ENCODE results near the gene USP20. TPM values are rescaled to one million over a fixed set of nuclear protein-coding genes. Genes with fewer than 3 reads are reported as not detected.

Gene USP20
- total RNA-seq, 2 donors from 2014 or later, result 24.4 to 25.8 TPM

DNA sequence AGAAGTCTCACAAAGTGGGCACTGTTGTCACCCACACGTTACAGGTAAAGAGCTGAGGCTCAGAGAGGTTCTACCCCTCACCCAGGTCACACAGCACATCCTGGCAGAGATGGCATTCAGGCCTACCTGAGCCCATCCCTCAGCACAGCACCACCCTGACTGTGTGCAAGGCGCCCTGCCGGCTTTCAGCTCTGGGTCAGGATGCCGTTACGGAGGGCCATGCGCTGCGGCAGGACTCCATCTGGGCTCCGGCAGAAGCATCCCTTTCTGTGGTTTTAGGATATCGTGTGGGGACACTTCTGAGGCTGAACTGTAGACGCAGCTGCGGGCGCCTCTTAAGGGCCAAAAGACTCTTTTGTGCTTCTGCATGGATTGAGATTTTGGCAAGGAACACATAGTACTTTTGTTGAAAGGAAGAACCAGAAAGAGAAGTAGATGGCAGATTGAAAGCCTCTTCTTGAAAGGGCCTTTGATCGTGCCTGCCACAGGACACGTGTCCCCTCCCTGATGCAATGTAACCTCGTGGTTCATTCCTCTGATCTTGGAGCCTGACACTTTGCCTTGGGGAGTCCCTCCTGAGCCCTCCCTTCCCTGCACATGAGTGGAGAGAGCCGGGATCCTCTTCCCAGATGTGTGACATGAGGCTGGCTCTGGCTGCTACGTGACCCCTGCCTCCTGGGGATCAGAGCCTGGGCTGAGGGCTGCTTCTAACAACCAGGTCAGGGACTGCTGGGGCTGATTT is 31.3 kb downstream of the USP20 start:
- H3K9ac ChIP-seq (ENCODE audit: extremely low read depth, low read length, poor library complexity, severe bottlenecking), result no peak overlapping the region
- DNase-seq, result peak; percentile 41
- Mint-ChIP-seq H3K27ac (no peak overlapping the region), H3K9me3 (no peaks in the 10 kb centered on the region), H3K36me3 (ENCODE audit: low read depth) (peaks cover 31% of the 10 kb centered on the region), H3K4me1 (no peaks in the 10 kb centered on the region), H3K4me3 (no peak overlapping the region), H3K27me3 (ENCODE audit: insufficient read depth) (no peaks in the 10 kb centered on the region)
- no peaks in the 10 kb centered on the region for H3K4me1 ChIP-seq (ENCODE audit: control insufficient read depth, insufficient read depth, low read length)
- H3K9me3 ChIP-seq (ENCODE audit: control insufficient read depth, low read length), result no peaks in the 10 kb centered on the region
- TF ChIP-seq CTCF (conservative IDR thresholded peaks at IDR 0.05), result no peak
- H3K27ac ChIP-seq (ENCODE audit: low read depth, low read length), result no peak overlapping the region
- H3K36me3 ChIP-seq (ENCODE audit: control insufficient read depth, insufficient read depth, low read length), result peaks cover 10% of the 10 kb centered on the region
- 87 to 93% methylated on average over 11 to 17 of the region's 17 CpGs for WGBS, 2 experiments (ENCODE audit: insufficient coverage in 1 of 2, insufficient read length in 1 of 2)
- no peaks in the 10 kb centered on the region for H3K27me3 ChIP-seq (ENCODE audit: control insufficient read depth, insufficient read depth, low read length, poor library complexity, severe bottlenecking)
- no peak overlapping the region for H3K4me3 ChIP-seq (ENCODE audit: low read length)

- peaks cover 9% of the 10 kb centered on the region for H3K36me3 ChIP-seq (ENCODE audit: control insufficient read depth, insufficient read depth, low read length)
- H3K27ac Mint-ChIP-seq, result no peak overlapping the region
- H3K9me3 Mint-ChIP-seq, result no peaks in the 10 kb centered on the region
- H3K27me3 ChIP-seq (ENCODE audit: control insufficient read depth, insufficient read depth, low read length, poor library complexity, severe bottlenecking), result no peaks in the 10 kb centered on the region
- H3K27me3 Mint-ChIP-seq (ENCODE audit: insufficient read depth), result no peaks in the 10 kb centered on the region
- no peak overlapping the region for H3K27ac ChIP-seq (ENCODE audit: low read depth, low read length)
- DNase-seq, result peak; percentile 77
- H3K4me3 ChIP-seq (ENCODE audit: low read length), result no peak overlapping the region
- WGBS, 2 experiments (ENCODE audit: insufficient coverage in 1 of 2, insufficient read length in 1 of 2), result 79 to 88% methylated on average over 13 to 17 of the region's 17 CpGs
- peak; percentile 42 for TF ChIP-seq CTCF (conservative IDR thresholded peaks at IDR 0.05)
- H3K9ac ChIP-seq (ENCODE audit: extremely low read depth, low read length, poor library complexity, severe bottlenecking), result no peak overlapping the region
- H3K36me3 Mint-ChIP-seq (ENCODE audit: low read depth), result peaks cover 26% of the 10 kb centered on the region
- H3K4me3 Mint-ChIP-seq, result no peak overlapping the region
- no peaks in the 10 kb centered on the region for H3K9me3 ChIP-seq (ENCODE audit: control insufficient read depth, low read length)
- no peaks in the 10 kb centered on the region for H3K4me1 Mint-ChIP-seq
- H3K4me1 ChIP-seq (ENCODE audit: control insufficient read depth, insufficient read depth, low read length), result no peaks in the 10 kb centered on the region
These were observed 32.1 kb downstream of the USP20 start for GRCh38 chr9:129867136-129868022.

- H3K4me1 Mint-ChIP-seq, result no peaks in the 10 kb centered on the region
- Histone ChIP-seq H3K9ac (ENCODE audit: extremely low read depth, low read length, poor library complexity, severe bottlenecking) (no peak overlapping the region), H3K27ac (ENCODE audit: low read depth, low read length) (no peak overlapping the region), H3K4me1 (ENCODE audit: control insufficient read depth, insufficient read depth, low read length) (no peaks in the 10 kb centered on the region), H3K4me3 (ENCODE audit: low read length) (no peak overlapping the region), H3K27me3 (ENCODE audit: control insufficient read depth, insufficient read depth, low read length, poor library complexity, severe bottlenecking) (no peaks in the 10 kb centered on the region), H3K9me3 (ENCODE audit: control insufficient read depth, low read length) (no peaks in the 10 kb centered on the region), H3K36me3 (ENCODE audit: control insufficient read depth, insufficient read depth, low read length) (peaks cover 8% of the 10 kb centered on the region)
- 87 to 89% methylated on average over 42 to 48 of the region's 48 CpGs for whole genome bisulfite sequencing, 2 experiments (ENCODE audit: insufficient coverage in 1 of 2, insufficient read length in 1 of 2)
- no peak for DNase-seq
- TF ChIP-seq CTCF (conservative IDR thresholded peaks at IDR 0.05), result no peak
- H3K36me3 Mint-ChIP-seq (ENCODE audit: low read depth), result peaks cover 23% of the 10 kb centered on the region
- H3K4me3 Mint-ChIP-seq, result no peak overlapping the region
- H3K9me3 Mint-ChIP-seq, result no peaks in the 10 kb centered on the region
- H3K27me3 Mint-ChIP-seq (ENCODE audit: insufficient read depth), result no peaks in the 10 kb centered on the region
- H3K27ac Mint-ChIP-seq, result no peak overlapping the region
These were observed 33.0 kb downstream of the USP20 start for GRCh38 chr9:129868023-129868871.
